H9 (cell line): Measurements from ENCODE around the gene LPP. TPM values are rescaled to one million over a fixed set of nuclear protein-coding genes. Genes with fewer than 3 reads are reported as not detected.

Experiments
- DNase-seq: peaks from one replicate; pipeline ENCODE4 v3.0.0-alpha.2; 2017
- H2AFZ ChIP-seq: one replicate; pipeline ENCODE4 v1.6.1; 2013; ENCODE audit warnings: mild to moderate bottlenecking, low read length, control low read depth, moderate library complexity
- H2AK5ac ChIP-seq: 2 replicates; pipeline ENCODE4 v1.6.1; 2013; ENCODE audit warnings: low read length, control low read depth, mixed read lengths; ENCODE audit not compliant: insufficient read length
- H2BK120ac ChIP-seq: one replicate; pipeline ENCODE4 v1.6.1; 2013; ENCODE audit warnings: low read depth, mild to moderate bottlenecking, low read length, control low read depth, inconsistent platforms; ENCODE audit not compliant: poor library complexity, severe bottlenecking
- H2BK12ac ChIP-seq: 2 replicates; pipeline ENCODE4 v1.6.1; 2013; ENCODE audit warnings: low read length, control low read depth, mixed read lengths, low read depth; ENCODE audit not compliant: insufficient read length
- H2BK15ac ChIP-seq: 2 replicates; pipeline ENCODE4 v1.6.1; 2013; ENCODE audit warnings: low read depth, low read length, control low read depth
- H2BK20ac ChIP-seq: one replicate; pipeline ENCODE4 v1.6.1; 2013; ENCODE audit warnings: low read depth, mild to moderate bottlenecking, low read length, control low read depth, inconsistent platforms; ENCODE audit not compliant: poor library complexity, severe bottlenecking
- H2BK5ac ChIP-seq: 2 replicates; pipeline ENCODE4 v1.6.1; 2013; ENCODE audit warnings: low read length, control low read depth, mixed read lengths; ENCODE audit not compliant: insufficient read length
- H3K14ac ChIP-seq: 2 replicates; pipeline ENCODE4 v1.6.1; 2013; ENCODE audit warnings: low read length, control low read depth; ENCODE audit not compliant: insufficient read depth
- H3K18ac ChIP-seq: 2 replicates; pipeline ENCODE4 v1.6.1; 2013; ENCODE audit warnings: low read depth, mild to moderate bottlenecking, mixed read lengths, low read length, control low read depth; ENCODE audit not compliant: insufficient read length
- H3K23ac ChIP-seq: 2 replicates; pipeline ENCODE4 v1.6.1; 2013; ENCODE audit warnings: low read length, control low read depth, mixed read lengths, low read depth; ENCODE audit not compliant: insufficient read length
- H3K23me2 ChIP-seq: 2 replicates; pipeline ENCODE4 v1.6.1; 2013; ENCODE audit warnings: low read depth, mild to moderate bottlenecking, mixed read lengths, low read length, control low read depth; ENCODE audit not compliant: insufficient read length, poor library complexity, severe bottlenecking
- H3K27ac ChIP-seq: 2 replicates; pipeline ENCODE4 v1.5.1; 2013; ENCODE audit warnings: low read length, control low read depth, mixed read lengths, low read depth; ENCODE audit not compliant: insufficient read length
- H3K27me3 ChIP-seq: 2 replicates; pipeline ENCODE4 v1.6.1; 2013; ENCODE audit warnings: low read length, control low read depth, inconsistent platforms; ENCODE audit not compliant: insufficient read depth
- H3K4ac ChIP-seq: 2 replicates; pipeline ENCODE4 v1.6.1; 2013; ENCODE audit warnings: low read depth, mild to moderate bottlenecking, control low read depth, inconsistent platforms, low read length, moderate library complexity
- H3K4me1 ChIP-seq: 2 replicates; pipeline ENCODE4 v1.6.1; 2013; ENCODE audit warnings: low read length, control low read depth, inconsistent platforms; ENCODE audit not compliant: insufficient read depth
- H3K4me2 ChIP-seq: 2 replicates; pipeline ENCODE4 v1.6.1; 2013; ENCODE audit warnings: low read length, control low read depth, mixed read lengths; ENCODE audit not compliant: insufficient read length, insufficient read depth
- H3K56ac ChIP-seq: 2 replicates; pipeline ENCODE4 v1.6.1; 2013; ENCODE audit warnings: low read depth, mild to moderate bottlenecking, mixed read lengths, low read length, control low read depth; ENCODE audit not compliant: insufficient read length
- H3K79me1 ChIP-seq: 2 replicates; pipeline ENCODE4 v1.6.1; 2013; ENCODE audit warnings: low read depth, mild to moderate bottlenecking, moderate library complexity, low read length, control low read depth, inconsistent platforms; ENCODE audit not compliant: insufficient read depth, poor library complexity, severe bottlenecking
- H3K79me2 ChIP-seq: 2 replicates; pipeline ENCODE4 v1.6.1; 2013; ENCODE audit warnings: low read length, control low read depth, inconsistent platforms; ENCODE audit not compliant: insufficient read depth
- H3K9ac ChIP-seq: 2 replicates; pipeline ENCODE4 v1.6.1; 2013; ENCODE audit warnings: low read length, control low read depth, mixed read lengths; ENCODE audit not compliant: insufficient read length; ENCODE audit errors: extremely low read depth
- H3K9me3 ChIP-seq: one replicate; pipeline ENCODE4 v1.6.1; 2013; ENCODE audit warnings: low read depth, low read length, inconsistent platforms; ENCODE audit not compliant: control insufficient read depth
- H3T11ph ChIP-seq: one replicate; pipeline ENCODE4 v1.6.1; 2013; ENCODE audit warnings: mild to moderate bottlenecking, low read length, control low read depth, inconsistent platforms
- H4K20me1 ChIP-seq: one replicate; pipeline ENCODE4 v1.6.1; 2013; ENCODE audit not compliant: control insufficient read depth, insufficient read length, insufficient read depth
- H4K5ac ChIP-seq: 2 replicates; pipeline ENCODE4 v1.6.1; 2013; ENCODE audit warnings: low read depth, mild to moderate bottlenecking, mixed read lengths, low read length, control low read depth; ENCODE audit not compliant: insufficient read length
- H4K8ac ChIP-seq: replicated peaks from 2 replicates; pipeline ENCODE4 v1.6.1; 2013; ENCODE audit warnings: low read length, control low read depth, mixed read lengths, low read depth; ENCODE audit not compliant: insufficient read length
- H4K91ac ChIP-seq: 2 replicates; pipeline ENCODE4 v1.6.1; 2013; ENCODE audit warnings: low read depth, mild to moderate bottlenecking, moderate library complexity, mixed read lengths, low read length, control low read depth; ENCODE audit not compliant: insufficient read length
- H3K27ac Mint-ChIP-seq, 3 experiments: 2 replicates in 2 of 3; 3 replicates in 1 of 3; pipeline ENCODE4 v1.8.0; 2020 to 2021; ENCODE audit warnings: mixed read lengths in 3 of 3, mild to moderate bottlenecking in 1 of 3, moderate library complexity in 1 of 3
- H3K27me3 Mint-ChIP-seq: 2 replicates; pipeline ENCODE4 v1.8.0; 2021; ENCODE audit warnings: low read depth, mild to moderate bottlenecking, moderate library complexity, mixed read lengths
- H3K36me3 Mint-ChIP-seq, 3 experiments: 2 replicates in 2 of 3; 3 replicates in 1 of 3; pipeline ENCODE4 v1.8.0; 2020 to 2021; ENCODE audit warnings: low read depth in 3 of 3, mixed read lengths in 3 of 3; ENCODE audit not compliant: insufficient read depth in 1 of 3
- H3K4me1 Mint-ChIP-seq, 2 experiments: 2 replicates each; pipeline ENCODE4 v1.8.0; 2020; ENCODE audit warnings: mixed read lengths in 2 of 2
- H3K4me3 Mint-ChIP-seq, 2 experiments: 2 replicates in 1 of 2; 3 replicates in 1 of 2; pipeline ENCODE4 v1.8.0; 2020 to 2021; ENCODE audit warnings: mild to moderate bottlenecking in 2 of 2, mixed read lengths in 2 of 2, moderate library complexity in 1 of 2
- H3K9me3 Mint-ChIP-seq, 2 experiments: 2 replicates in 1 of 2; 3 replicates in 1 of 2; pipeline ENCODE4 v1.8.0; 2020; ENCODE audit warnings: mild to moderate bottlenecking in 2 of 2, mixed read lengths in 2 of 2, moderate library complexity in 1 of 2
- WGBS: extraction: QIAGEN DNeasy Blood & Tissue Kit; methylation state at CpG from one replicate; pipeline ENCODE4 v1.1.7; 2013; ENCODE audit warnings: missing lambda C conversion rate, low lambda C conversion rate, mixed read lengths; ENCODE audit not compliant: insufficient read length; ENCODE audit errors: extremely low coverage; 5-methylcytosine and 5-hydroxymethylcytosine counted together
- total RNA-seq: library from RNA; stranded (reverse); gene quantifications from 2 replicates; pipeline ENCODE4 v1.2.1, GENCODE V29; 2021
- TF ChIP-seq, protein P1 (sequence below): fragments of 200-600 bp; sonication (generic); conservative IDR thresholded peaks from 3 replicates; pipeline ENCODE4 v1.8.0; 2021; ENCODE audit warnings: antibody characterized with exemption, mild to moderate bottlenecking

LPP gene
- total RNA-seq, 1 experiment from 2014 or later = 64.6 TPM

GRCh38 chr3:188720215-188720614, 566.3 kb downstream of the LPP start:
- no peak overlapping the region for H4K8ac ChIP-seq
- H2AFZ ChIP-seq = no peak overlapping the region
- H2BK15ac ChIP-seq = no peak overlapping the region
- TF ChIP-seq, protein P1, sequence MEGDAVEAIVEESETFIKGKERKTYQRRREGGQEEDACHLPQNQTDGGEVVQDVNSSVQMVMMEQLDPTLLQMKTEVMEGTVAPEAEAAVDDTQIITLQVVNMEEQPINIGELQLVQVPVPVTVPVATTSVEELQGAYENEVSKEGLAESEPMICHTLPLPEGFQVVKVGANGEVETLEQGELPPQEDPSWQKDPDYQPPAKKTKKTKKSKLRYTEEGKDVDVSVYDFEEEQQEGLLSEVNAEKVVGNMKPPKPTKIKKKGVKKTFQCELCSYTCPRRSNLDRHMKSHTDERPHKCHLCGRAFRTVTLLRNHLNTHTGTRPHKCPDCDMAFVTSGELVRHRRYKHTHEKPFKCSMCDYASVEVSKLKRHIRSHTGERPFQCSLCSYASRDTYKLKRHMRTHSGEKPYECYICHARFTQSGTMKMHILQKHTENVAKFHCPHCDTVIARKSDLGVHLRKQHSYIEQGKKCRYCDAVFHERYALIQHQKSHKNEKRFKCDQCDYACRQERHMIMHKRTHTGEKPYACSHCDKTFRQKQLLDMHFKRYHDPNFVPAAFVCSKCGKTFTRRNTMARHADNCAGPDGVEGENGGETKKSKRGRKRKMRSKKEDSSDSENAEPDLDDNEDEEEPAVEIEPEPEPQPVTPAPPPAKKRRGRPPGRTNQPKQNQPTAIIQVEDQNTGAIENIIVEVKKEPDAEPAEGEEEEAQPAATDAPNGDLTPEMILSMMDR = no peak
- Mint-ChIP-seq H3K4me3 (no peak overlapping the region), H3K4me1 (0 out of 4 replicates have a peak, but pooled peaks cover 0 to 2% of the 10 kb centered on the region in 2 experiments), H3K27me3 (no peaks in the 10 kb centered on the region; the same call in 1 of the 2 replicates), H3K36me3 (no peaks in the 10 kb centered on the region), H3K27ac (no peak overlapping the region), H3K9me3 (no peaks in the 10 kb centered on the region)
- no peak overlapping the region for H3T11ph ChIP-seq
- H3K27me3 ChIP-seq = no peaks in the 10 kb centered on the region; the same call in 1 of the 2 replicates
- H4K91ac ChIP-seq = no peak overlapping the region
- H2BK20ac ChIP-seq = no peak overlapping the region
- no peak overlapping the region for H3K56ac ChIP-seq
- no peak overlapping the region for H2BK12ac ChIP-seq
- no peak overlapping the region for H4K5ac ChIP-seq
- H3K9me3 ChIP-seq = no peaks in the 10 kb centered on the region
- H3K23ac ChIP-seq = no peak overlapping the region
- no peak for DNase-seq
- H3K4me2 ChIP-seq = no peak overlapping the region
- H3K9ac ChIP-seq = no peak overlapping the region
- no peak overlapping the region for H3K4ac ChIP-seq
- no CpG with 5 or more reads among the region's 3 CpGs for WGBS
- H3K23me2 ChIP-seq = no peaks in the 10 kb centered on the region
- no peak overlapping the region for H2AK5ac ChIP-seq
- no peak overlapping the region for H3K18ac ChIP-seq
- no peaks in the 10 kb centered on the region for H3K79me1 ChIP-seq
- no peaks in the 10 kb centered on the region for H3K4me1 ChIP-seq
- H2BK5ac ChIP-seq = no peak overlapping the region
- no peaks in the 10 kb centered on the region for H3K79me2 ChIP-seq
- no peaks in the 10 kb centered on the region for H4K20me1 ChIP-seq
- H2BK120ac ChIP-seq = no peak overlapping the region
- no peak overlapping the region for H3K27ac ChIP-seq
- no peak overlapping the region for H3K14ac ChIP-seq
